GM18505 (cell line): ENCODE results near the gene MTMR2.

Source experiments
- ATAC-seq: cut with Tn5 transposase; IDR thresholded peaks from one replicate; pipeline ENCODE4 v1.9.1; 2021; ENCODE audit not compliant: unreplicated experiment
- POLR2A ChIP-seq: IDR thresholded peaks from 4 replicates; pipeline ENCODE4 v1.6.1; 2011; ENCODE audit warnings: borderline replicate concordance; ENCODE audit not compliant: insufficient read depth, insufficient read length; ENCODE audit errors: extremely low read depth

Gene MTMR2

GRCh38 chr11:95923728-95924413, at the start of gene MTMR2:
Gene MTMR2, minus strand, starts transcription at chr11:95924107. Its CDS starts 153 bp downstream, at chr11:95923954.
- ATAC-seq, result peak; percentile 100
- TF ChIP-seq POLR2A, result peak; percentile 96

GRCh38 chr11:95972060-95972459, 48.2 kb upstream of the MTMR2 start:
- no peak for TF ChIP-seq POLR2A
- ATAC-seq, result no peak

GRCh38 chr11:95968585-95968984, 44.7 kb upstream of the MTMR2 start:
- TF ChIP-seq POLR2A, result no peak
- no peak for ATAC-seq

GRCh38 chr11:95964281-95964680, 40.4 kb upstream of the MTMR2 start:
- no peak for TF ChIP-seq POLR2A
- no peak for ATAC-seq

GRCh38 chr11:95961758-95962157, 37.9 kb upstream of the MTMR2 start:
- TF ChIP-seq POLR2A, result no peak
- ATAC-seq, result no peak

GRCh38 chr11:95950905-95951304, 27.0 kb upstream of the MTMR2 start:
- no peak for ATAC-seq
- TF ChIP-seq POLR2A, result no peak

GRCh38 chr11:95948637-95949036, 24.7 kb upstream of the MTMR2 start:
- TF ChIP-seq POLR2A, result no peak
- ATAC-seq, result no peak

GRCh38 chr11:95944623-95945022, 20.7 kb upstream of the MTMR2 start:
- ATAC-seq, result no peak
- no peak for TF ChIP-seq POLR2A

GRCh38 chr11:95943546-95943945, 19.6 kb upstream of the MTMR2 start:
- no peak for TF ChIP-seq POLR2A
- no peak for ATAC-seq

- ATAC-seq, result no peak
- TF ChIP-seq POLR2A, result no peak
Observed at GRCh38 chr11:95939091-95939490, 15.2 kb upstream of the MTMR2 start.

GRCh38 chr11:95937358-95937757, 13.5 kb upstream of the MTMR2 start:
- no peak for ATAC-seq
- TF ChIP-seq POLR2A, result no peak

- ATAC-seq, result no peak
- TF ChIP-seq POLR2A, result no peak
Observed at GRCh38 chr11:95933594-95933993, 9.7 kb upstream of the MTMR2 start.

- ATAC-seq, result no peak
- no peak for TF ChIP-seq POLR2A
Observed at GRCh38 chr11:95931916-95932315, 8.0 kb upstream of the MTMR2 start.

GRCh38 chr11:95930948-95931347, 7.0 kb upstream of the MTMR2 start:
- no peak for TF ChIP-seq POLR2A

GRCh38 chr11:95926726-95927125, 2.8 kb upstream of the MTMR2 start:
- no peak for ATAC-seq
- TF ChIP-seq POLR2A, result no peak

More at GRCh38 chr11:95930948-95931347, 7.0 kb upstream of the MTMR2 start:
- no peak for ATAC-seq

- no peak for TF ChIP-seq POLR2A
- ATAC-seq, result no peak
Observed at GRCh38 chr11:95925011-95925410, 1.1 kb upstream of the MTMR2 start.

- no peak for TF ChIP-seq POLR2A
- no peak for ATAC-seq
Observed at GRCh38 chr11:95924414-95924760, 480 bp upstream of the MTMR2 start.
